Tibial artery (tissue), 4 donors: ENCODE results near the gene RAB37.

Experiments used
- DNase-seq, 2 donors: peaks; one replicate each; pipeline ENCODE4 v3.0.0-alpha.2; 2019
- H3K27ac ChIP-seq, 2 donors: fragments of 200-600 bp; sonication (generic) in 1 of 2; 1 replicate in 1 of 2; 2 replicates in 1 of 2; pipeline ENCODE4 v1.5.1; 2018 to 2019; ENCODE audit warnings: mild to moderate bottlenecking in 1 of 2
- H3K27me3 ChIP-seq, 2 donors: fragments of 200-600 bp; sonication (generic) in 1 of 2; one replicate each; pipeline versions ENCODE4 v1.5.1 to v1.6.0; 2016 to 2019
- H3K36me3 ChIP-seq, 3 donors: fragments of 200-600 bp; sonication (generic) in 2 of 3; one replicate each; pipeline ENCODE4 v1.5.1; 2016 to 2019; ENCODE audit warnings: mild to moderate bottlenecking in 2 of 3
- H3K4me1 ChIP-seq, 4 donors: fragments of 200-600 bp; sonication (generic) in 2 of 4; 1 replicate in 3 of 4; 2 replicates in 1 of 4; pipeline ENCODE4 v1.5.1; 2016 to 2019
- H3K4me3 ChIP-seq, 2 donors: fragments of 200-600 bp; sonication (generic) in 1 of 2; 1 replicate in 1 of 2; 2 replicates in 1 of 2; pipeline ENCODE4 v1.5.1; 2018 to 2019; ENCODE audit warnings: mild to moderate bottlenecking in 2 of 2
- H3K9me3 ChIP-seq, 3 donors: fragments of 200-600 bp; sonication (generic) in 1 of 3; one replicate each; pipeline ENCODE4 v1.5.1; 2016 to 2019
- CTCF ChIP-seq, 2 experiments: fragments of 200-600 bp in 1 of 2; fragments of 450-650 bp in 1 of 2; IDR thresholded peaks; one replicate each; pipeline ENCODE4 v1.5.1; 2017 to 2019; ENCODE audit warnings: antibody characterized with exemption in 2 of 2, mild to moderate bottlenecking in 1 of 2, moderate library complexity in 1 of 2
- intact Hi-C: fragments of 100-400 bp; cut with DNase I; formaldehyde crosslinking; loops from one replicate; pipeline ENCODE4 v1.15.0; 2023; ENCODE audit warnings: low total_unique reads

The RAB37 gene

GRCh38 chr17:74759243-74759801, 22.3 kb downstream of the RAB37 start:
- intact Hi-C loops = no loop called here
- no peak for TF ChIP-seq CTCF (IDR thresholded peaks at IDR 0.05)

GRCh38 chr17:74759941-74760340, 22.9 kb downstream of the RAB37 start:
- H3K4me3 ChIP-seq = no peak overlapping the region
- H3K9me3 ChIP-seq = no peaks in the 10 kb centered on the region
- peaks cover 0 to 6% (median 0%) of the 10 kb centered on the region in 3 donors for H3K36me3 ChIP-seq
- H3K27ac ChIP-seq = no peak overlapping the region
- H3K4me1 ChIP-seq = peaks cover 0 to 53% (median 17%) of the 10 kb centered on the region in 4 donors
- intact Hi-C loops = no loop called here
- TF ChIP-seq CTCF (IDR thresholded peaks at IDR 0.05) = no peak
- DNase-seq = no peak
- no peaks in the 10 kb centered on the region for H3K27me3 ChIP-seq

More at GRCh38 chr17:74759243-74759801, 22.3 kb downstream of the RAB37 start:
- Histone ChIP-seq H3K4me1 (peaks cover 0 to 53% (median 17%) of the 10 kb centered on the region in 4 donors), H3K4me3 (no peak overlapping the region), H3K27me3 (no peaks in the 10 kb centered on the region), H3K9me3 (no peaks in the 10 kb centered on the region), H3K27ac (no peak overlapping the region), H3K36me3 (peaks cover 0 to 3% (median 0%) of the 10 kb centered on the region in 3 donors)
- DNase-seq = no peak

- TF ChIP-seq CTCF (IDR thresholded peaks at IDR 0.05) = no peak
- H3K36me3 ChIP-seq = peaks cover 0 to 7% (median 0%) of the 10 kb centered on the region in 3 donors
- intact Hi-C loops = no loop called here
- DNase-seq = no peak
- H3K27me3 ChIP-seq = no peaks in the 10 kb centered on the region
- no peak overlapping the region for H3K27ac ChIP-seq
- H3K9me3 ChIP-seq = no peaks in the 10 kb centered on the region
- H3K4me3 ChIP-seq = no peak overlapping the region
- H3K4me1 ChIP-seq = peaks cover 0 to 53% (median 17%) of the 10 kb centered on the region in 4 donors
These were observed 23.5 kb downstream of the RAB37 start for GRCh38 chr17:74760404-74761105.

- H3K4me3 ChIP-seq = no peak overlapping the region
- TF ChIP-seq CTCF (IDR thresholded peaks at IDR 0.05) = no peak
- no peak overlapping the region for H3K27ac ChIP-seq
- peaks cover 0 to 11% (median 0%) of the 10 kb centered on the region in 3 donors for H3K36me3 ChIP-seq
- H3K4me1 ChIP-seq = peaks cover 0 to 53% (median 17%) of the 10 kb centered on the region in 4 donors
- H3K9me3 ChIP-seq = no peaks in the 10 kb centered on the region
- no peaks in the 10 kb centered on the region for H3K27me3 ChIP-seq
- no peak for DNase-seq
- intact Hi-C loops = no loop called here
These were observed 24.4 kb downstream of the RAB37 start for GRCh38 chr17:74761419-74761818.

GRCh38 chr17:74761931-74762330, 24.9 kb downstream of the RAB37 start:
- Histone ChIP-seq H3K27me3 (no peaks in the 10 kb centered on the region), H3K27ac (no peak overlapping the region), H3K4me1 (peaks cover 0 to 53% (median 17%) of the 10 kb centered on the region in 4 donors), H3K4me3 (no peak overlapping the region), H3K9me3 (no peaks in the 10 kb centered on the region), H3K36me3 (peaks cover 0 to 11% (median 0%) of the 10 kb centered on the region in 3 donors)
- no peak for TF ChIP-seq CTCF (IDR thresholded peaks at IDR 0.05)
- DNase-seq = no peak
- intact Hi-C loops = no loop called here
